ENCODE results near the gene SLC35F2.

DNA sequence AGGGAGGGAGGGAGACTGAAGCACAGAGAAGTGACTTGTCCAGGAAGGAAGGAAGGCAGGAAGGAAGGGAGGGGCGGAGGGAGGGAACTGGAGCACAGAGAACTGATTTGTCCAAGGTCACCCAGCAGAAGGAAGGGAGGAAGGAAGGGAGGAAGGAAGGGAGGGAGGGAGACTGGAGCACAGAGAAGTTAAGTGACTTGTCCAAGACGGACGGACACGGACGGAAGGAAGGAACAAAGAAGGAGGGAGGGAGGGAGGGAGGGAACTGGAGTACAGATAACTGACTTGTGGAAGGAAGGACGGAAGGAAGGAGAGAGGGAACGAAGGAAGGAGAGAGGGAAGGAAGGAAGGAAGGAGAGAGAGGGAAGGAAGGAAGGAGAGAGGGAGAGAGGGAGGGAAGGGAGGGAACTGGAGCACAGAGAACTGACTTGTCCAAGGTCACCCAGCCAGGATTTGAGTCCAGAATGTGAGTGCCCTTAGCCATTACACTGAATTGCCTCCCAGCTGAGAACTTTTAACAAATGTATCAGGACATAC is 1.5 kb downstream of the SLC35F2 start:
- TF ChIP-seq, protein P1, sequence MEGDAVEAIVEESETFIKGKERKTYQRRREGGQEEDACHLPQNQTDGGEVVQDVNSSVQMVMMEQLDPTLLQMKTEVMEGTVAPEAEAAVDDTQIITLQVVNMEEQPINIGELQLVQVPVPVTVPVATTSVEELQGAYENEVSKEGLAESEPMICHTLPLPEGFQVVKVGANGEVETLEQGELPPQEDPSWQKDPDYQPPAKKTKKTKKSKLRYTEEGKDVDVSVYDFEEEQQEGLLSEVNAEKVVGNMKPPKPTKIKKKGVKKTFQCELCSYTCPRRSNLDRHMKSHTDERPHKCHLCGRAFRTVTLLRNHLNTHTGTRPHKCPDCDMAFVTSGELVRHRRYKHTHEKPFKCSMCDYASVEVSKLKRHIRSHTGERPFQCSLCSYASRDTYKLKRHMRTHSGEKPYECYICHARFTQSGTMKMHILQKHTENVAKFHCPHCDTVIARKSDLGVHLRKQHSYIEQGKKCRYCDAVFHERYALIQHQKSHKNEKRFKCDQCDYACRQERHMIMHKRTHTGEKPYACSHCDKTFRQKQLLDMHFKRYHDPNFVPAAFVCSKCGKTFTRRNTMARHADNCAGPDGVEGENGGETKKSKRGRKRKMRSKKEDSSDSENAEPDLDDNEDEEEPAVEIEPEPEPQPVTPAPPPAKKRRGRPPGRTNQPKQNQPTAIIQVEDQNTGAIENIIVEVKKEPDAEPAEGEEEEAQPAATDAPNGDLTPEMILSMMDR (IDR thresholded peaks at IDR 0.05) = no peak
- no peak for TF ChIP-seq POLR2A (IDR thresholded peaks at IDR 0.05)
